Caco-2 (cell line): ENCODE measurements around the gene KIF16B. TPM values are rescaled to one million over a fixed set of nuclear protein-coding genes. Genes with fewer than 3 reads are reported as not detected.
A peak's percentile ranks its signal among the peaks of the same experiment; 100 is the strongest.

Source experiments
- BruUV-seq: library from RNA; stranded (reverse); fragments of 400-500 nt; replicated peaks from 2 replicates; lab custom pipeline; 2021; lab: Mats Ljungman, UMichigan
- CTCF ChIA-PET: fragments of 300-600 bp; sonication (Branson Sonifier 250); formaldehyde crosslinking; loops from one replicate; lab custom pipeline; 2022; ENCODE audit warnings: antibody characterized with exemption; lab: Charles Lee
- POLR2A ChIA-PET: fragments of 300-600 bp; sonication (Branson Sonifier 250); formaldehyde crosslinking; loops from one replicate; lab custom pipeline; 2022; ENCODE audit warnings: antibody characterized with exemption; lab: Charles Lee
- DNase-seq, 2 experiments: peaks; one replicate each; pipeline versions ENCODE4 v3.0.0 to v3.0.0-alpha.2; 2020 to 2022
- H3K27me3 ChIP-seq: replicated peaks from 2 replicates; pipeline ENCODE4 v1.6.0; 2011; ENCODE audit warnings: low read length; ENCODE audit not compliant: control insufficient read depth, insufficient read depth
- H3K36me3 ChIP-seq: 2 replicates; pipeline ENCODE4 v1.5.1; 2011; ENCODE audit warnings: low read length; ENCODE audit not compliant: control insufficient read depth, insufficient read depth
- H3K4me1 ChIP-seq: fragments of 250-450 bp; sonication (Bioruptor Pico); 2 replicates; pipeline ENCODE4 v1.5.1; 2020; ENCODE audit warnings: mild to moderate bottlenecking
- H3K4me3 ChIP-seq: 2 replicates; pipeline ENCODE4 v1.5.1; 2011; ENCODE audit warnings: low read depth, mild to moderate bottlenecking, control low read depth, low read length
- H3K9me3 ChIP-seq: fragments of 250-450 bp; sonication (Bioruptor Pico); 2 replicates; pipeline ENCODE4 v1.5.1; 2020; ENCODE audit warnings: mild to moderate bottlenecking, moderate library complexity
- H3K27ac Mint-ChIP-seq: one replicate; pipeline ENCODE4 v1.8.0; 2022; ENCODE audit warnings: mixed read lengths; ENCODE audit not compliant: unreplicated experiment
- H3K27me3 Mint-ChIP-seq: one replicate; pipeline ENCODE4 v1.8.0; 2022; ENCODE audit warnings: mixed read lengths; ENCODE audit not compliant: insufficient read depth, unreplicated experiment
- H3K36me3 Mint-ChIP-seq: one replicate; pipeline ENCODE4 v1.8.0; 2022; ENCODE audit warnings: mild to moderate bottlenecking, mixed read lengths; ENCODE audit not compliant: insufficient read depth, unreplicated experiment
- H3K4me1 Mint-ChIP-seq: one replicate; pipeline ENCODE4 v1.8.0; 2022; ENCODE audit warnings: low read depth, mixed read lengths; ENCODE audit not compliant: unreplicated experiment
- H3K4me3 Mint-ChIP-seq: one replicate; pipeline ENCODE4 v1.8.0; 2022; ENCODE audit warnings: mild to moderate bottlenecking, moderate library complexity, mixed read lengths; ENCODE audit not compliant: unreplicated experiment
- H3K9me3 Mint-ChIP-seq: one replicate; pipeline ENCODE4 v1.8.0; 2022; ENCODE audit warnings: mixed read lengths; ENCODE audit not compliant: unreplicated experiment
- intact Hi-C: fragments of 100-400 bp; cut with micrococcal nuclease; formaldehyde crosslinking; loops from one replicate; pipeline ENCODE4 v1.10.0; 2022; ENCODE audit not compliant: unreplicated experiment
- total RNA-seq: library from RNA; stranded (reverse); gene quantifications from 2 replicates; pipeline ENCODE4 v1.2.3, GENCODE V29; 2022
- TF ChIP-seq, protein P1 (sequence below), 2 experiments: fragments of 200-600 bp in 1 of 2; IDR thresholded peaks; 1 replicate in 1 of 2; 2 replicates in 1 of 2; pipeline versions ENCODE4 v1.5.1 to v1.8.0; 2011 to 2022; ENCODE audit warnings: antibody characterized with exemption in 1 of 2, control low read depth in 1 of 2, inconsistent platforms in 1 of 2, low read depth in 1 of 2, low read length in 1 of 2, mild to moderate bottlenecking in 1 of 2, moderate library complexity in 1 of 2; ENCODE audit not compliant: insufficient read depth in 1 of 2, severe bottlenecking in 1 of 2, unreplicated experiment in 1 of 2

Gene KIF16B
- total RNA-seq, 1 experiment from 2014 or later, result 11.3 TPM

DNA sequence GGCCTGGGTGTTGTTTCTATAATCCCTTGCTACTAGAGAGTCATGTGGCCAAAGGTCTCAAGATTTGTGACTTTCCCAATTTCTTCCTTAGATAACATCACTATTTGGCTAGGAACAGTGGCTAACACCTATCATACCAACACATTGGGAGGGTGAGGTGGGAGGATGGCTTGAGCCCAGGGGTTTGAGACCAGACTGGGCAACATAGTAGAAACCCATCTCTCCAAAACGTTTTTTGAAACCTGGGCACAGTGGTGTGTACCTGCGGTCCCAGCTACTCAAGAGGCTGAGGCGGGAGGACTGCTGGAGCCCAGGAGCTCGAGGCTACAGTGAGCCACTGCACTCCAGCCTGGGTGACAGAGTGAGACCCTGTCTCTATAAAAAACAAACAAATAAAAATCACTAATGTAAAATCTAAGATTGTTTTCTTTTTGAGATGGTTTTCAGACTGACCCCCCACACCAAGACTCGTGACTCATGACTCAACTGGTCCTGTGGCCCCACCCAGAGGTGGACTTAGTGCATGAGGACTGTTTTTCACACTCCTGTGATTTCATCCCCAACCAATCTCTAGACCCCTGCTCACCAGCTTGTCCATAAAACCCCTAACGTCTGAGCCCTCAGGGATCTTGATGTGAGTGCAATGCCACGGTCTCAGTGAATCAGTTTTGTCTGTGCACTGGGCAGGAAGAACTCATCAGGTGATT lies 48.3 kb upstream of the KIF16B start:
- POLR2A ChIA-PET, result no interaction called here
- intact Hi-C loops, result no loop called here
- CTCF ChIA-PET, result no interaction called here
- H3K27me3 Mint-ChIP-seq, result no peaks in the 10 kb centered on the region
- peaks cover 17% of the 10 kb centered on the region for H3K9me3 Mint-ChIP-seq
- TF ChIP-seq, protein P1, sequence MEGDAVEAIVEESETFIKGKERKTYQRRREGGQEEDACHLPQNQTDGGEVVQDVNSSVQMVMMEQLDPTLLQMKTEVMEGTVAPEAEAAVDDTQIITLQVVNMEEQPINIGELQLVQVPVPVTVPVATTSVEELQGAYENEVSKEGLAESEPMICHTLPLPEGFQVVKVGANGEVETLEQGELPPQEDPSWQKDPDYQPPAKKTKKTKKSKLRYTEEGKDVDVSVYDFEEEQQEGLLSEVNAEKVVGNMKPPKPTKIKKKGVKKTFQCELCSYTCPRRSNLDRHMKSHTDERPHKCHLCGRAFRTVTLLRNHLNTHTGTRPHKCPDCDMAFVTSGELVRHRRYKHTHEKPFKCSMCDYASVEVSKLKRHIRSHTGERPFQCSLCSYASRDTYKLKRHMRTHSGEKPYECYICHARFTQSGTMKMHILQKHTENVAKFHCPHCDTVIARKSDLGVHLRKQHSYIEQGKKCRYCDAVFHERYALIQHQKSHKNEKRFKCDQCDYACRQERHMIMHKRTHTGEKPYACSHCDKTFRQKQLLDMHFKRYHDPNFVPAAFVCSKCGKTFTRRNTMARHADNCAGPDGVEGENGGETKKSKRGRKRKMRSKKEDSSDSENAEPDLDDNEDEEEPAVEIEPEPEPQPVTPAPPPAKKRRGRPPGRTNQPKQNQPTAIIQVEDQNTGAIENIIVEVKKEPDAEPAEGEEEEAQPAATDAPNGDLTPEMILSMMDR (IDR thresholded peaks at IDR 0.05; ENCODE audit: insufficient read depth in 1 of 2, low read depth in 1 of 2, low read length in 1 of 2, severe bottlenecking in 1 of 2, unreplicated experiment in 1 of 2), result peak in 1 of 2 experiments; percentile 4
- H3K27ac Mint-ChIP-seq, result peak overlapping the region; percentile 12
- DNase-seq, result peak in 1 of 2 experiments; percentile 9
- H3K4me1 ChIP-seq, result peaks cover 37% of the 10 kb centered on the region
- BruUV-seq, result no TSS peak
- H3K27me3 ChIP-seq, result no peaks in the 10 kb centered on the region
- peaks cover 6% of the 10 kb centered on the region; the same call in 1 of the 2 replicates for H3K9me3 ChIP-seq
- H3K4me3 ChIP-seq, result no peak overlapping the region
- peaks cover 37% of the 10 kb centered on the region for H3K4me1 Mint-ChIP-seq
- no peaks in the 10 kb centered on the region for H3K36me3 Mint-ChIP-seq
- no peaks in the 10 kb centered on the region for H3K36me3 ChIP-seq
- peak overlapping the region; percentile 3 for H3K4me3 Mint-ChIP-seq

DNA sequence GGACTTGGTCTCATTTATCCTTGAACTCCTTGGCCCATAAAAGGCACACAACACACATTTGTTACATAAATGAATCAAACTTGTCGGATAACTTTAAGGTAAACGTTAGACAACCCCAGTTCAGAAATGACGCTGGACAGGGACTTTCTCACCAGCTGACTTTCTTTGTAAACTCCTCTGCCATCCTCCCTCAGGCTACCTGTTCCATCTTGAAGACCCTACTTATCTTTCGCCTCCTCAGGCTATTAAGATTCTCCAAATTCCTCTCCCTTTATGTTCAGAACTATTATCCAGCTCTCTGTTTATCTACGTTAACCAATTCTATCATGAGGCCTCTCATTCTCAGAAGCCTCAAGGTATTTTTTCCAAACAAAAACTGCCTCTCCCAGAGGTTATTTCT lies 47.7 kb upstream of the KIF16B start:
- peaks cover 6% of the 10 kb centered on the region; the same call in 1 of the 2 replicates for H3K9me3 ChIP-seq
- H3K36me3 ChIP-seq, result no peaks in the 10 kb centered on the region
- peak; percentile 58 to 66 for DNase-seq
- peaks cover 37% of the 10 kb centered on the region for H3K4me1 ChIP-seq
- H3K27me3 ChIP-seq, result no peaks in the 10 kb centered on the region
- intact Hi-C loops, result no loop called here
- Mint-ChIP-seq H3K4me1 (peaks cover 37% of the 10 kb centered on the region), H3K27me3 (no peaks in the 10 kb centered on the region), H3K36me3 (no peaks in the 10 kb centered on the region), H3K9me3 (peaks cover 22% of the 10 kb centered on the region), H3K27ac (peak overlapping the region; percentile 12), H3K4me3 (peak overlapping the region; percentile 3)
- ChIA-PET CTCF (no interaction called here), POLR2A (no interaction called here)
- BruUV-seq, result no TSS peak
- H3K4me3 ChIP-seq, result no peak overlapping the region
- TF ChIP-seq, protein P1 (IDR thresholded peaks at IDR 0.05; ENCODE audit: insufficient read depth in 1 of 2, low read depth in 1 of 2, low read length in 1 of 2, severe bottlenecking in 1 of 2, unreplicated experiment in 1 of 2), result no peak

DNA sequence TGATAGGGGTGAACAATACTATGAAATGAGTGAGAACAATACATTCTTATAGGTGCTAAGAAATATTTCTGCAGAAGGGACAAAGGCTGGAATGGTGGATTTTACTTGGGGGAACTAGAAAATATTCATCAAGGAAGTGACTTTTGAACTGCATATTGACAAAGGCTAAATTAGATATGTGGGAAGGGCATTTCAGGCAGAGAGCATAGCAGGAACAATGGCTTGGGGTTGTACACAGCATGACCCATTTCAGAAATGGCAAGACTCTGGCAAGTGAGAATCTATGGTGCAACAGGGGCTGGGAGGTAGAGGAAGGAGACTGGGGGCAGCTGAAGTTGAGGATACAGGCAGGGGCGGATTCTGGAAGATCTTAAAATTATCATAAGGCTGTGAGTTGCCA lies 46.7 kb upstream of the KIF16B start:
- H3K9me3 ChIP-seq, result peaks cover 6% of the 10 kb centered on the region; the same call in 1 of the 2 replicates
- DNase-seq, result no peak
- Mint-ChIP-seq H3K27ac (peak overlapping the region; percentile 22), H3K36me3 (no peaks in the 10 kb centered on the region), H3K4me3 (no peak overlapping the region), H3K27me3 (no peaks in the 10 kb centered on the region), H3K4me1 (peaks cover 30% of the 10 kb centered on the region), H3K9me3 (peaks cover 22% of the 10 kb centered on the region)
- BruUV-seq, result no TSS peak
- no peak overlapping the region for H3K4me3 ChIP-seq
- peaks cover 36% of the 10 kb centered on the region for H3K4me1 ChIP-seq
- TF ChIP-seq, protein P1 (IDR thresholded peaks at IDR 0.05; ENCODE audit: insufficient read depth in 1 of 2, low read depth in 1 of 2, low read length in 1 of 2, severe bottlenecking in 1 of 2, unreplicated experiment in 1 of 2), result no peak
- no peaks in the 10 kb centered on the region for H3K27me3 ChIP-seq
- no peaks in the 10 kb centered on the region for H3K36me3 ChIP-seq
- CTCF ChIA-PET, result no interaction called here
- POLR2A ChIA-PET, result no interaction called here
- intact Hi-C loops, result no loop called here
